Loucy (cell line): Measurements from ENCODE around the gene GAL3ST3.

Experiments used
- EZH2phosphoT487 ChIP-seq: fragments of 200-600 bp; IDR thresholded peaks from 2 replicates; pipeline ENCODE4 v1.6.1; 2018; ENCODE audit warnings: antibody characterized with exemption, mild to moderate bottlenecking, moderate library complexity, borderline replicate concordance
- TF ChIP-seq, protein P1 (sequence below): fragments of 200-600 bp; sonication (generic); conservative IDR thresholded peaks from 2 replicates; pipeline ENCODE4 v1.5.1; 2014; ENCODE audit warnings: mild to moderate bottlenecking, antibody characterized with exemption, low read length

GRCh38 chr11:66042996-66043906, 5.7 kb downstream of the GAL3ST3 start:
- TF ChIP-seq, protein P1, sequence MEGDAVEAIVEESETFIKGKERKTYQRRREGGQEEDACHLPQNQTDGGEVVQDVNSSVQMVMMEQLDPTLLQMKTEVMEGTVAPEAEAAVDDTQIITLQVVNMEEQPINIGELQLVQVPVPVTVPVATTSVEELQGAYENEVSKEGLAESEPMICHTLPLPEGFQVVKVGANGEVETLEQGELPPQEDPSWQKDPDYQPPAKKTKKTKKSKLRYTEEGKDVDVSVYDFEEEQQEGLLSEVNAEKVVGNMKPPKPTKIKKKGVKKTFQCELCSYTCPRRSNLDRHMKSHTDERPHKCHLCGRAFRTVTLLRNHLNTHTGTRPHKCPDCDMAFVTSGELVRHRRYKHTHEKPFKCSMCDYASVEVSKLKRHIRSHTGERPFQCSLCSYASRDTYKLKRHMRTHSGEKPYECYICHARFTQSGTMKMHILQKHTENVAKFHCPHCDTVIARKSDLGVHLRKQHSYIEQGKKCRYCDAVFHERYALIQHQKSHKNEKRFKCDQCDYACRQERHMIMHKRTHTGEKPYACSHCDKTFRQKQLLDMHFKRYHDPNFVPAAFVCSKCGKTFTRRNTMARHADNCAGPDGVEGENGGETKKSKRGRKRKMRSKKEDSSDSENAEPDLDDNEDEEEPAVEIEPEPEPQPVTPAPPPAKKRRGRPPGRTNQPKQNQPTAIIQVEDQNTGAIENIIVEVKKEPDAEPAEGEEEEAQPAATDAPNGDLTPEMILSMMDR, result no peak
- TF ChIP-seq EZH2phosphoT487, result no peak
